ENCODE measurements around the gene RAP2A.

RAP2A gene

GRCh38 chr13:97478247-97478646, 44.3 kb downstream of the RAP2A start:
- TF ChIP-seq CTCF (conservative IDR thresholded peaks at IDR 0.05; ENCODE audit: low read length) = no peak
- no peak overlapping the region for H3K4me3 ChIP-seq (ENCODE audit: low read length)
- DNase-seq (ENCODE audit: low read depth) = no peak

- no peak for TF ChIP-seq CTCF (conservative IDR thresholded peaks at IDR 0.05; ENCODE audit: low read length)
- DNase-seq (ENCODE audit: low read depth) = no peak
- no peak overlapping the region for H3K4me3 ChIP-seq (ENCODE audit: low read length)
These were observed 49.5 kb downstream of the RAP2A start for GRCh38 chr13:97483465-97483864.

- H3K4me3 ChIP-seq (ENCODE audit: low read length) = no peak overlapping the region
- TF ChIP-seq CTCF (conservative IDR thresholded peaks at IDR 0.05; ENCODE audit: low read length) = no peak
- DNase-seq (ENCODE audit: low read depth) = no peak
These were observed 50.3 kb downstream of the RAP2A start for GRCh38 chr13:97484301-97484700.

GRCh38 chr13:97485320-97485719, 51.4 kb downstream of the RAP2A start:
- DNase-seq (ENCODE audit: low read depth) = no peak
- no peak overlapping the region for H3K4me3 ChIP-seq (ENCODE audit: low read length)
- no peak for TF ChIP-seq CTCF (conservative IDR thresholded peaks at IDR 0.05; ENCODE audit: low read length)

GRCh38 chr13:97490702-97491307, 56.8 kb downstream of the RAP2A start:
- TF ChIP-seq CTCF (conservative IDR thresholded peaks at IDR 0.05; ENCODE audit: low read length) = no peak

GRCh38 chr13:97491452-97491851, 57.5 kb downstream of the RAP2A start:
- no peak for DNase-seq (ENCODE audit: low read depth)
- H3K4me3 ChIP-seq (ENCODE audit: low read length) = no peak overlapping the region
- no peak for TF ChIP-seq CTCF (conservative IDR thresholded peaks at IDR 0.05; ENCODE audit: low read length)

More at GRCh38 chr13:97490702-97491307, 56.8 kb downstream of the RAP2A start:
- DNase-seq (ENCODE audit: low read depth) = no peak
- no peak overlapping the region for H3K4me3 ChIP-seq (ENCODE audit: low read length)

GRCh38 chr13:97492257-97492656, 58.3 kb downstream of the RAP2A start:
- no peak for TF ChIP-seq CTCF (conservative IDR thresholded peaks at IDR 0.05; ENCODE audit: low read length)
- DNase-seq (ENCODE audit: low read depth) = no peak

More at GRCh38 chr13:97492257-97492656, 58.3 kb downstream of the RAP2A start:
- no peak overlapping the region for H3K4me3 ChIP-seq (ENCODE audit: low read length)

Data from AG10803 (cell line).